HAP-1 (cell line): ENCODE measurements around the gene GDPD5.

Experiments used
- DNase-seq, 2 experiments: peaks; one replicate each; pipeline ENCODE4 v3.0.0-alpha.2; 2016 to 2020; ENCODE audit warnings: low spot score in 2 of 2
- H3K27me3 ChIP-seq: fragments of 250-450 bp; sonication (Bioruptor Pico); 2 replicates; pipeline ENCODE4 v1.5.1; 2020; ENCODE audit warnings: low read depth, mild to moderate bottlenecking, moderate library complexity
- H3K36me3 ChIP-seq: fragments of 250-450 bp; sonication (Bioruptor Pico); replicated peaks from 2 replicates; pipeline ENCODE4 v1.5.1; 2020; ENCODE audit warnings: mild to moderate bottlenecking
- H3K4me1 ChIP-seq: fragments of 250-450 bp; sonication (Bioruptor Pico); 2 replicates; pipeline ENCODE4 v1.5.1; 2020; ENCODE audit warnings: mild to moderate bottlenecking
- H3K4me3 ChIP-seq: fragments of 250-450 bp; sonication (Bioruptor Pico); 2 replicates; pipeline ENCODE4 v1.5.1; 2020; ENCODE audit warnings: mild to moderate bottlenecking, moderate library complexity
- H3K9me3 ChIP-seq: fragments of 250-450 bp; sonication (Bioruptor Pico); 2 replicates; pipeline ENCODE4 v1.5.1; 2020; ENCODE audit warnings: mild to moderate bottlenecking, moderate library complexity
- in situ Hi-C: fragments of 300-500 bp; cut with MboI; formaldehyde crosslinking; loops from 3 replicates; pipeline ENCODE4 v1.14.3; 2020; ENCODE audit warnings: low sequenced_read_pairs, inconsistent platforms, mixed read lengths

GDPD5 gene

GRCh38 chr11:75433443-75433842 is 92.3 kb downstream of the GDPD5 start:
- H3K9me3 ChIP-seq = no peaks in the 10 kb centered on the region
- H3K36me3 ChIP-seq = no peaks in the 10 kb centered on the region
- DNase-seq = no peak
- H3K4me3 ChIP-seq = no peak overlapping the region
- H3K4me1 ChIP-seq = no peaks in the 10 kb centered on the region
- in situ Hi-C loops = no loop called here
- H3K27me3 ChIP-seq = peaks cover 30% of the 10 kb centered on the region

- Histone ChIP-seq H3K9me3 (no peaks in the 10 kb centered on the region), H3K27me3 (peaks cover 30% of the 10 kb centered on the region), H3K36me3 (no peaks in the 10 kb centered on the region), H3K4me3 (no peak within 1 kb of the TSS), H3K4me1 (no peaks in the 10 kb centered on the region)
- no peak for DNase-seq
- in situ Hi-C loops = no loop called here
These were observed 92.8 kb downstream of the GDPD5 start, which contains the start of gene KLHL35 for GRCh38 chr11:75432911-75433321. TSS of gene KLHL35 (minus strand) at chr11:75433203. CDS start at chr11:75430629, 2,574 bp downstream.

GRCh38 chr11:75431533-75432525 is 93.9 kb downstream of the GDPD5 start:
- in situ Hi-C loops = no loop called here

GRCh38 chr11:75430714-75431532 is 94.8 kb downstream of the GDPD5 start:
- Histone ChIP-seq H3K4me1 (no peaks in the 10 kb centered on the region), H3K27me3 (peaks cover 30% of the 10 kb centered on the region), H3K36me3 (no peaks in the 10 kb centered on the region), H3K9me3 (no peaks in the 10 kb centered on the region), H3K4me3 (no peak overlapping the region)
- DNase-seq = no peak
- in situ Hi-C loops = no loop called here

More at GRCh38 chr11:75431533-75432525, 93.9 kb downstream of the GDPD5 start:
- H3K27me3 ChIP-seq = peaks cover 30% of the 10 kb centered on the region
- no peak for DNase-seq
- no peaks in the 10 kb centered on the region for H3K9me3 ChIP-seq
- no peak overlapping the region for H3K4me3 ChIP-seq
- H3K36me3 ChIP-seq = no peaks in the 10 kb centered on the region
- no peaks in the 10 kb centered on the region for H3K4me1 ChIP-seq

GRCh38 chr11:75429902-75430713 is 95.6 kb downstream of the GDPD5 start:
- no peaks in the 10 kb centered on the region for H3K9me3 ChIP-seq
- in situ Hi-C loops = no loop called here
- H3K36me3 ChIP-seq = no peaks in the 10 kb centered on the region
- peaks cover 30% of the 10 kb centered on the region for H3K27me3 ChIP-seq
- H3K4me1 ChIP-seq = no peaks in the 10 kb centered on the region
- H3K4me3 ChIP-seq = no peak overlapping the region
- peak; percentile 19 to 50 for DNase-seq

- Histone ChIP-seq H3K9me3 (no peaks in the 10 kb centered on the region), H3K27me3 (peaks cover 30% of the 10 kb centered on the region), H3K4me3 (no peak overlapping the region), H3K36me3 (no peaks in the 10 kb centered on the region), H3K4me1 (no peaks in the 10 kb centered on the region)
- in situ Hi-C loops = no loop called here
- no peak for DNase-seq
These were observed 96.2 kb downstream of the GDPD5 start for GRCh38 chr11:75429641-75429901.

- no peak for DNase-seq
- no peaks in the 10 kb centered on the region for H3K4me1 ChIP-seq
- peaks cover 30% of the 10 kb centered on the region for H3K27me3 ChIP-seq
- H3K4me3 ChIP-seq = no peak overlapping the region
- no peaks in the 10 kb centered on the region for H3K9me3 ChIP-seq
- no peaks in the 10 kb centered on the region for H3K36me3 ChIP-seq
- in situ Hi-C loops = no loop called here
These were observed 96.6 kb downstream of the GDPD5 start for GRCh38 chr11:75428989-75429640.

- in situ Hi-C loops = no loop called here
- no peaks in the 10 kb centered on the region for H3K9me3 ChIP-seq
- H3K36me3 ChIP-seq = peaks cover 2% of the 10 kb centered on the region; the same call in 1 of the 2 replicates
- peaks cover 30% of the 10 kb centered on the region for H3K27me3 ChIP-seq
- no peaks in the 10 kb centered on the region for H3K4me1 ChIP-seq
- DNase-seq = peak in 1 of 2 experiments; percentile 32
- no peak overlapping the region for H3K4me3 ChIP-seq
These were observed 97.4 kb downstream of the GDPD5 start for GRCh38 chr11:75428281-75428724.

GRCh38 chr11:75427181-75427580 is 98.6 kb downstream of the GDPD5 start:
- H3K36me3 ChIP-seq = peaks cover 13% of the 10 kb centered on the region; the same call in 1 of the 2 replicates
- in situ Hi-C loops = no loop called here
- peaks cover 26% of the 10 kb centered on the region for H3K27me3 ChIP-seq

GRCh38 chr11:75426720-75427086 is 99.0 kb downstream of the GDPD5 start:
- H3K4me1 ChIP-seq = no peaks in the 10 kb centered on the region
- no peak for DNase-seq
- H3K36me3 ChIP-seq = peaks cover 18% of the 10 kb centered on the region; the same call in 1 of the 2 replicates
- peaks cover 21% of the 10 kb centered on the region for H3K27me3 ChIP-seq
- in situ Hi-C loops = no loop called here
- H3K9me3 ChIP-seq = no peaks in the 10 kb centered on the region
- H3K4me3 ChIP-seq = no peak overlapping the region

More at GRCh38 chr11:75427181-75427580, 98.6 kb downstream of the GDPD5 start:
- H3K4me1 ChIP-seq = no peaks in the 10 kb centered on the region
- no peak overlapping the region for H3K4me3 ChIP-seq
- no peaks in the 10 kb centered on the region for H3K9me3 ChIP-seq
- no peak for DNase-seq

GRCh38 chr11:75425422-75425821 is 100.3 kb downstream of the GDPD5 start:
- Histone ChIP-seq H3K9me3 (no peaks in the 10 kb centered on the region), H3K4me3 (no peak overlapping the region), H3K36me3 (peaks cover 22% of the 10 kb centered on the region; the same call in 1 of the 2 replicates), H3K4me1 (no peaks in the 10 kb centered on the region), H3K27me3 (peaks cover 8% of the 10 kb centered on the region)
- peak in 1 of 2 experiments; percentile 33 for DNase-seq
- in situ Hi-C loops = no loop called here

GRCh38 chr11:75424396-75424795 is 101.3 kb downstream of the GDPD5 start:
- H3K27me3 ChIP-seq = peaks cover 3% of the 10 kb centered on the region; the same call in 1 of the 2 replicates
- peaks cover 22% of the 10 kb centered on the region; the same call in 1 of the 2 replicates for H3K36me3 ChIP-seq
- in situ Hi-C loops = no loop called here
- H3K4me3 ChIP-seq = no peak overlapping the region
- H3K9me3 ChIP-seq = no peaks in the 10 kb centered on the region
- DNase-seq = no peak
- H3K4me1 ChIP-seq = no peaks in the 10 kb centered on the region

- no peaks in the 10 kb centered on the region for H3K27me3 ChIP-seq
- no peak overlapping the region for H3K4me3 ChIP-seq
- H3K9me3 ChIP-seq = no peaks in the 10 kb centered on the region
- peaks cover 25% of the 10 kb centered on the region; the same call in 1 of the 2 replicates for H3K36me3 ChIP-seq
- no peaks in the 10 kb centered on the region for H3K4me1 ChIP-seq
- no peak for DNase-seq
- in situ Hi-C loops = no loop called here
These were observed 102.0 kb downstream of the GDPD5 start for GRCh38 chr11:75423721-75424120.
